Neural cell (in vitro differentiated cells): ENCODE measurements around the gene LAMA5.

ENCODE experiments used
- CTCF ChIP-seq: fragments of 450-650 bp; IDR thresholded peaks from 2 replicates; pipeline ENCODE4 v1.5.1; 2014; ENCODE audit warnings: antibody characterized with exemption, mild to moderate bottlenecking, moderate library complexity; ENCODE audit not compliant: poor library complexity, severe bottlenecking
- EP300 ChIP-seq: fragments of 450-650 bp; conservative IDR thresholded peaks from 2 replicates; pipeline ENCODE4 v1.6.1; 2014; ENCODE audit warnings: antibody characterized with exemption, mild to moderate bottlenecking, moderate library complexity; ENCODE audit not compliant: poor library complexity, severe bottlenecking
- EZH2 ChIP-seq: fragments of 200-600, 300-800 bp; shearing (Covaris generic), sonication (generic); IDR thresholded peaks from 2 replicates; pipeline ENCODE4 v1.6.1; 2014; ENCODE audit warnings: antibody characterized with exemption, low read length, borderline replicate concordance, mild to moderate bottlenecking; ENCODE audit not compliant: insufficient read depth, poor library complexity, severe bottlenecking
- MXI1 ChIP-seq: fragments of 450-650 bp; conservative IDR thresholded peaks from 2 replicates; pipeline ENCODE4 v1.6.1; 2014; ENCODE audit warnings: antibody characterized with exemption, mild to moderate bottlenecking; ENCODE audit not compliant: poor library complexity, severe bottlenecking
- POLR2AphosphoS5 ChIP-seq: IDR thresholded peaks from 2 replicates; pipeline ENCODE4 v1.6.1; 2012
- RAD21 ChIP-seq: fragments of 450-650 bp; conservative IDR thresholded peaks from 2 replicates; pipeline ENCODE4 v1.6.1; 2014; ENCODE audit warnings: antibody characterized with exemption, mild to moderate bottlenecking, moderate library complexity
- REST ChIP-seq: IDR thresholded peaks from 2 replicates; pipeline ENCODE4 v1.6.1; 2012; ENCODE audit warnings: borderline replicate concordance
- SMC3 ChIP-seq: fragments of 450-650 bp; conservative IDR thresholded peaks from 2 replicates; pipeline ENCODE4 v1.6.1; 2014; ENCODE audit warnings: antibody characterized with exemption, mild to moderate bottlenecking, moderate library complexity; ENCODE audit not compliant: poor library complexity
- TAF1 ChIP-seq: IDR thresholded peaks from 2 replicates; pipeline ENCODE4 v1.6.1; 2012; ENCODE audit warnings: low read depth

- TF ChIP-seq EP300 (peak; percentile 37), CTCF (no peak), POLR2AphosphoS5 (peak; percentile 98), EZH2 (no peak), RAD21 (no peak), REST (peak; percentile 57), TAF1 (no peak), SMC3 (no peak), MXI1 (peak; percentile 88)
Observed at GRCh38 chr20:62386383-62387218, 19.5 kb upstream of the LAMA5 start, which contains the start of gene RPS21.
